ENCODE results near the gene UBE2QL1.

UBE2QL1 gene

GRCh38 chr5:6540111-6540827 is 91.6 kb downstream of the UBE2QL1 start:
- DNase-seq (ENCODE audit: low spot score) = no peak

GRCh38 chr5:6541256-6542013 is 92.8 kb downstream of the UBE2QL1 start:
- no peak for DNase-seq (ENCODE audit: low spot score)

- no peak for DNase-seq (ENCODE audit: low spot score)
These were observed 94.0 kb downstream of the UBE2QL1 start for GRCh38 chr5:6542421-6543345.

GRCh38 chr5:6543346-6543730 is 94.7 kb downstream of the UBE2QL1 start:
- DNase-seq (ENCODE audit: low spot score) = no peak

GRCh38 chr5:6543830-6544560 is 95.3 kb downstream of the UBE2QL1 start:
- no peak for DNase-seq (ENCODE audit: low spot score)
